LNCaP clone FGC (cell line): ENCODE data around the gene PKLR.
"Not testable (repeated sequence)": the region's sequence is repeated elsewhere in the genome, so short reads cannot be mapped to it uniquely, and the experiment has no call there.

Experiments used
- DNase-seq: peaks from one replicate; pipeline ENCODE4 v3.0.0-alpha.2; 2011; ENCODE audit warnings: low read depth
- H3K4me3 ChIP-seq: 2 replicates; pipeline ENCODE4 v1.5.1; 2011; ENCODE audit warnings: mild to moderate bottlenecking, low read depth, low read length, control low read depth
- TF ChIP-seq, protein P1 (sequence below): IDR thresholded peaks from 2 replicates; pipeline ENCODE4 v1.5.1; 2012; ENCODE audit warnings: mild to moderate bottlenecking; ENCODE audit not compliant: control insufficient read depth, insufficient read depth; ENCODE audit errors: extremely low read depth

The PKLR gene

DNA sequence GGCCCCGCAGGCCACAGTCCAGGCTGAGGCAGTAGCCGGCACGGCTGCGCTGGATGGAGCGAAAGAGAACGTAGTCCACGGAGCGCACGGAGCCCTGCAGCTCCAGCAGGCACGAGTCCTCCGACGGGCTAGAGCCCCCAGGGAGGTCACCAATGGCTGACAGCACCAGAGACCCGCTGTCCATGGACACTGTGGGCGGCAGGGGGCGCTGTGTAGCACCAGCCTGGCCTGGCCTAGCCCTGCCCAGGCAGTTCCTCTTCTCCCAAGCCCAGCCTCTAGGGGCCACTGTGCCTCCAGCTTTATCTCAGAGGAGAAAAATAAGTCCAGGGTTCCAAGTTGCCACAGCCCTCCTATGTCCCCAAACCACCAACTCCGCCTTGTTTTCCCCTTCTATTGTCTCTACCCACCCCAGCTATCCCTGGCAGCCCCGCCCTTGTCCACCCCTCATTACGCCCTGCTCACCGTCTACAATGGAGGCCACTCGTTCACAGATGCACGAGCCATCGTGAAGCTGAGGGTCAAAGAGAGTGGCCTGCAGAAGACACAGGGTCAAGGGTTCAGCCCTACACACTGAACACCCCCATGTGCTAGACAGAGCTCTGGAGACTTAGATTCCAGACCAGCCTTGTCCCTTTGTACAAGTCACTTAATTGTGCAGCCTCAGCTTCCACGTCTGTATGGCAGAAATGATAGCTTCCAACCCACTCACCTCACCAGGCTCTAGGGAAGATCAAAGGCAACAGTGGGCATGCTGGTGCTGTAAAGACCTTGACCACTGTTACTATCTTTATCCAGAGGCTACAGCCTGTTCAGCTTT, 50.4 kb downstream of the PKLR start:
- no peak for DNase-seq
- H3K4me3 ChIP-seq: no peak overlapping the region

DNA sequence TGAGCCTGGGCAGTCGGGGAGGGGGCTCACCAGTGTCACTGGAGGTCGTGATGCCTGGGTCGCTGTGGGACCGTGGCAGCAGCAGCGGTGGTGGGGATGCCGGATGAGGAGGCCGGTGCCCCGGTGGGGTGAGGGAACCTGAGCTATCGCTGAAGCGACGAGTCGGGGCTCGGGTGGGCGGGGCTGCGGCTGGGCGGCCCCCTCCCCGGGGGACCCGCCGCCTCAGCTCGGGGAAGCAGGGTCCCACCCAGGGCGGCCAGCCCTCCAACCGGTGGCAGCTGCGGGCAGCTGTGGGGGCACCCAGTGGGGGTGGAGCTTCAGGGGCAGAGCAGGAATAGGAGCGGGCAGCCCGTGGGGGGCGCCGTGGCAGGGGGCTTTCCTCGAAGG, 51.0 kb downstream of the PKLR start:
- H3K4me3 ChIP-seq: no peak overlapping the region
- DNase-seq: no peak
- TF ChIP-seq, protein P1, sequence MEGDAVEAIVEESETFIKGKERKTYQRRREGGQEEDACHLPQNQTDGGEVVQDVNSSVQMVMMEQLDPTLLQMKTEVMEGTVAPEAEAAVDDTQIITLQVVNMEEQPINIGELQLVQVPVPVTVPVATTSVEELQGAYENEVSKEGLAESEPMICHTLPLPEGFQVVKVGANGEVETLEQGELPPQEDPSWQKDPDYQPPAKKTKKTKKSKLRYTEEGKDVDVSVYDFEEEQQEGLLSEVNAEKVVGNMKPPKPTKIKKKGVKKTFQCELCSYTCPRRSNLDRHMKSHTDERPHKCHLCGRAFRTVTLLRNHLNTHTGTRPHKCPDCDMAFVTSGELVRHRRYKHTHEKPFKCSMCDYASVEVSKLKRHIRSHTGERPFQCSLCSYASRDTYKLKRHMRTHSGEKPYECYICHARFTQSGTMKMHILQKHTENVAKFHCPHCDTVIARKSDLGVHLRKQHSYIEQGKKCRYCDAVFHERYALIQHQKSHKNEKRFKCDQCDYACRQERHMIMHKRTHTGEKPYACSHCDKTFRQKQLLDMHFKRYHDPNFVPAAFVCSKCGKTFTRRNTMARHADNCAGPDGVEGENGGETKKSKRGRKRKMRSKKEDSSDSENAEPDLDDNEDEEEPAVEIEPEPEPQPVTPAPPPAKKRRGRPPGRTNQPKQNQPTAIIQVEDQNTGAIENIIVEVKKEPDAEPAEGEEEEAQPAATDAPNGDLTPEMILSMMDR: no peak

More for the DNA sequence above, 50.4 kb downstream of the PKLR start:
- TF ChIP-seq, protein P1: peak; percentile 100

DNA sequence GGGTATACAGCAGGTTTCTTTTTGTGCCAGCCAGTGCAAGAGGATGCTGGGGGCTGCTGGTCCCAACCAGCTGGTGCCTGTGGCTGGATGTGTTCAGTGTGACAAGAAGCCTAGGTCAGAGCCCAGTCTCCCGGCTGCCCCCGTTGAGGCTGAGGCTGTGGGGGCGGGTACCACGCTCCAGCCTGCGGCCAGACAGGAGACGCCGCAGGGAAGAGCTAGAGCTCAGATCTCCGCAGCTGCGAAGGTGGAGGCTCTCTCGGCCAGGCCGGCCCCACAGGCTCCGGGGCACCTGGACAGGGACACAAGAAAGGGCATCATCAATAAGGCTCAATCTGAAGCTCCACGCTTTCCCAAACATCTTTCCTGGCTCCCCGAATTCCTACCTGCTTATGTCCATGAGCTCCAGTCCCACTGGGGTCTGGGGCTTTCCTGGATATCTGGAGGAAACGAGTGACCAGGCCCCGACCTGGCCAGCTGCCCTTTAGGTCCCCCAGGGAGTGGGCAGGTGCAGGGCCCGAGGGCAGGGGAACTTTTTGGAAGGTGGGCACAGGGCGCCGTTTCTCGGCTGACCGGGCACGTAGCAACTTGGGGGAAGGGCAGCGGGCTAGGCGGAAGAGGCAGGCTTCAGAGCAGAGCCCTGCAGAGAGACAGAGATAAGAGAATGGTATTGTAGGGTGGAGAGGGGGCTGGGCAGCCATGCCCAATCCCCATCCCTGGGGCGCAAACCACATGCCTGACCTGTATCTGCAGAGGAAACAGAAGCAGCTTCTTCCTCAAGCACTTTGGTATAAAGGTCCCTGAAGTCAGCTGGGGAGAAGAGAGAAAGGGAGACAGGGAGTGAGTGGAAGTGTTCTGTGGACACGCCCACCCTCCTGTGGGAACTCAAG, 53.3 kb downstream of the PKLR start:
- TF ChIP-seq, protein P1: no peak
- no peak for DNase-seq
- no peak overlapping the region for H3K4me3 ChIP-seq

DNA sequence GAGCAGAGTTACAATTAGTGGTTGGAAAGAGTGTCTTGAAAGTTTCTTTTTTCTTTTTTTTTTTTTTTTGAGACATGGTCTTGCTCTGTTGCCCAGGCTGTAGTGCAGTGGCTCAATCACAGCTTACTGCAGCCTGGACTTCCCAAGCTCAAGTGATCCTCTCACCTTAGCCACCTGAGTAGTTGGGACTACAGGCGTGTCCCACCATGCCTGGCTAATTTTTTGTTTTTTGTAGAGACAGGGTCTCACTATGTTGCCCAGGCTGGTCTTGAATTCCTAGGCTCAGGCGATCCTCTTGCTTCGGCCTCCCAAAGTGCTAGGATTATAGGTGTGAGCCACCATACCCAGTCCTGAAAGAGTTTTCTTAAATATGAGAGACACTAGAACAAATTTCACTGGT, 54.4 kb downstream of the PKLR start:
- not testable (repeated sequence) for H3K4me3 ChIP-seq, DNase-seq

DNA sequence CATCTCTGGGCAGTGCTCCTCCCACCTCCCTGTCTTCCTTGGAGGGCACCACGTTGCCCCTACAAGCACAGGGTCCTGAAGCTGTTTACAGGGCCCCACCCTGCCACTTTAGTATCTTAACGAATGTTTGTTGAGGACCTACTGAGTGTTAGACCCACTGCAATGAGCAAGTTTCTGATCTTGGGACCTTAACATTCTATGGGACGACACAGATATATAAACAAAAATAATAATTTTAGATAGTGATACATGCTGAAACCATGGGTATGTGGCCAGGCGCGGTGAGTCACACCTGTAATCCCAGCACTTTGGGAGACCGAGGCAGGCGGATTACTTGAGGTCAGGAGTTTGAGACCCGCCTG, 56.1 kb downstream of the PKLR start:
- no peak for DNase-seq
- TF ChIP-seq, protein P1: no peak
- H3K4me3 ChIP-seq: peak overlapping the region; percentile 70

DNA sequence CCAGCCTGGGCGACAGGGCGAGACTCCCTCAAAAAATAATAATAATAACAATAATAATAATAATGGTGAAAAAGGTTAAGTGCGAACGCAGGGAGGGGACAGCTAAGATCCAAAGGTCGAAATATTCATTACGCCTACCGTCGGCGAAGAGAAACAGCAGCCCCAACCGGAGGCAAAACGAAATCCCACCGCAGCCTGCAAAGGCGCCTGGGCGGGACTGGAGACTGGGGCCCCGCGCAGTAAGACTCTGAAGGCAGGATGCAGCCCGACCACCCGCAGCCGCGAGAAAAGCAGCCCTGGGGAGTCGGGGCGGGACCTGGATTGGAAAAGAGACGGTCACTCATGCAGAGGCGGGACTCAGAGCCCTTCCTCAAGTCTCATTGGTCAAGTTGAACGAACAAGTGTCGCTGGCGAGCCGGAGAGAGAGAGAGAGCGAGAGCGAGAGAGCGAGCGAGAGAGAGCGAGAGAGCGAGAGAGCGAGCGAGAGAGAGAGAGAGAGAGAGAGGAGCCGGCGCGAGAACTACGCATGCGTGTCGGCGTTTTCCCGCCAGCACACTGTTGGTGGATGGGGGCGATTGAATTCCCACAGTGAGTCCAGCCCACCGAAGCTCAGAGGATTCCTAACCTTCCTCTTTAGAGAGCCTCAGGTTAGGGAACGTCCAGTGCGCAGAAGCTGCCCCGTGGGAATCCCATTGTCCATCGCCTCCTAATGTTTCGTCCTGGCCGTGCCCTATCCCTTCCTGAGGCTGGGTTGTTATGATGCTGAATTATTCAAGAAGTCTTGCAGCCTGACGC, 56.7 kb downstream of the PKLR start:
- TF ChIP-seq, protein P1: peak; percentile 51
- peak overlapping the region; percentile 70 for H3K4me3 ChIP-seq
- DNase-seq: peak; percentile 98
